Hepatocyte (in vitro differentiated cells): ENCODE data around the gene ASB4.

Experiments used
- CTCF ChIP-seq: fragments of 200-600 bp; sonication (generic); IDR thresholded peaks from 2 replicates; pipeline ENCODE4 v1.5.1; 2016; ENCODE audit warnings: antibody characterized with exemption, mild to moderate bottlenecking; ENCODE audit not compliant: poor library complexity
- EZH2phosphoT487 ChIP-seq: fragments of 200-600 bp; sonication (generic); IDR thresholded peaks from one replicate; pipeline ENCODE4 v1.6.1; 2018; ENCODE audit warnings: antibody characterized with exemption, mild to moderate bottlenecking, low read depth, moderate library complexity; ENCODE audit not compliant: unreplicated experiment, severe bottlenecking

DNA sequence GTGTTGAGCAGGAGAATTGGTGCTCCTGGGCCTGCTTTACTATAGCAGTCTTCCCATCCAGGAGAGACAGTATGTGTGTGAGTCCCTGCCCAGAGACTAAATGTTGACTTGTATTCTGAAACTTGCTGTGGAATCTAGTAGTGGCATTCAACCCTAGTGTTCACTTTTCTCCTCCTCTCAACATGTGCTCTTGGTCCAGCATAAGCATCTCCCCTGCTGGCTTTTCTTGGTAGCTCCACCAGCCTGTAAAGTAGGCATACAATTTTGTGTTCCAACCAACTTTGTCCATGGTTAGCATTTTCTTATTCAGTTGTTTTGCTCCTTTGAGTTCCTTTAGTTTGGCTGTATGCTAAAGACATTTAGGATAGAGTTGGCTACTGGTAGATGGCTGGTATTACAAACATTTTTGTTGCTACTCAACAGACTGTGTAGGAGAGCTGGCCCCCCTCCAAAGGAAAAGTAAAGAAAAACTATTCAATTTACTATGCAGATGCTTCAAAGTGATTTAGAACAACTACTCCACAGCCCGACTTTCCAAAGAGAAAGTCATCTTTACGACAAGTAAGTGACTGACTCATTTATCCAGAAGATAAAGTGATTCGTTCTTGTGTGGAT lies 46.0 kb downstream of the ASB4 start:
- TF ChIP-seq CTCF = no peak
- no peak for TF ChIP-seq EZH2phosphoT487
